ENCODE measurements around the gene WRAP53.
A peak's percentile ranks its signal among the peaks of the same experiment; 100 is the strongest.
"Not testable (repeated sequence)": the region's sequence is repeated elsewhere in the genome, so short reads cannot be mapped to it uniquely, and the experiment has no call there.

The WRAP53 gene

DNA sequence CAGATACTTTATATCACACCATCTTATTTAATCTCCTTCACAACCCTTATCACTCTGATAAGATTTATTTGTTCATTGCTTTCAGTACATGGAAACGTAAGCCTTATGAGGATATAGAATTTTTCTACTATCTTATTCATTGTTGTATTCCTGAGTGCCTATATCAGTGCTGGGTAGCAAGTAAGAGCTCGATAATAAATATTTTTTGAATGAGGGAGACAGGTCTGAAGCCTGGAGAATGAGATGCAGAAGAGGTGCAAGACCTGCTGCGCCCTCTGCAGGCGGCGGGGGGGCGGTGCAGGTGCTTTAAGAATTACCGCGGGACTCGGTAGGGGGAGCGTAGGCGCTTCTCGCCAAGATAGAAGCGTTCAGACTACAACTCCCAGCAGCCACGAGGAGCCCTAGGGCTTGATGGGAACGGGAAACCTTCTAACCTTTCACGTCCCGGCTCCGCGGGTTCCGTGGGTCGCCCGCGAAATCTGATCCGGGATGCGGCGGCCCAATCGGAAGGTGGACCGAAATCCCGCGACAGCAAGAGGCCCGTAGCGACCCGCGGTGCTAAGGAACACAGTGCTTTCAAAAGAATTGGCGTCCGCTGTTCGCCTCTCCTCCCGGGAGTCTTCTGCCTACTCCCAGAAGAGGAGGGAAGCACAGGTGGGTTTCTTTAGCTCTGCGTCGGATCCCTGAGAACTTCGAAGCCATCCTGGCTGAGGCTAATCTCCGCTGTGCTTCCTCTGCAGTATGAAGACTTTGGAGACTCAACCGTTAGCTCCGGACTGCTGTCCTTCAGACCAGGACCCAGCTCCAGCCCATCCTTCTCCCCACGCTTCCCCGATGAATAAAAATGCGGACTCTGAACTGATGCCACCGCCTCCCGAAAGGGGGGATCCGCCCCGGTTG is at the start of gene WRAP53:
Gene WRAP53 (plus strand): TSS at position 570 of the 900 bp plus-strand sequence. CDS start 172 bp downstream, at position 742.
- peak; percentile 95 for DNase-seq

DNA sequence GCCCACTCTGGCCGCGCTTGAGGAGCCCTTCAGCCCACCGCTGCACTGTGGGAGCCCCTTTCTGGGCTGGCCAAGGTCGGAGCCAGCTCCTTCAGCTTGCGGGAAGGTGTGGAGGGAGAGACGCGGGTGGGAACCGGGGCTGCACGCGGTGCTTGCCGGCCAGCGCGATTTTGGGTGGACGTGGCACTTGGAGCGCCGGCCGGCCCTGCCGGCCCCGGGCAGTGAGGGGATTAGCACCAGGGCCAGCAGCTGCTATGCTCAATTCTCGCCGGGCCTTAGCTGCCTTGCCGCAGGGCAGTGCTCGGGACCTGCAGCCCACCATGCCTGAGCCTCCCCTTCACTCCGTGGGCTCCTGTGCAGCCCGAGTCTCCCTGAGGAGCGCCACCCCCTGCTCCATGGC is 47.5 kb upstream of the WRAP53 start:
- no peak for DNase-seq

DNA sequence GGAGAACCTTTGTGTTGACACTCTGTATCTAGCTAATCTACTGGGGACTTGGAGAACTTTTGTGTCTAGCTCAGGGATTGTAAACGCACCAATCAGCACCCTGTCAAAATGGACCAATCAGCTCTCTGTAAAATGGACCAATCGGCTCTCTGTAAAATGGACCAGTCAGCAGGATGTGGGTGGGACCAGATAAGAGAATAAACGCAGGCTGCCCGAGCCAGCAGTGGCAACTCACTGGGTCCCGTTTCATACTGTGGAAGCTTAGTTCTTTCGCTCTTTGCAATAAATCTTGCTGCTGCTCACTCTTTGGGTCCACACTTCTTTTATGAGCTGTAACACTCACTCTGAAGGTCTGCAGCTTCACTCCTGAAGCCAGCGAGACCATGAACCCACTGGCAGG is 46.6 kb upstream of the WRAP53 start:
- DNase-seq: not testable (repeated sequence)

DNA sequence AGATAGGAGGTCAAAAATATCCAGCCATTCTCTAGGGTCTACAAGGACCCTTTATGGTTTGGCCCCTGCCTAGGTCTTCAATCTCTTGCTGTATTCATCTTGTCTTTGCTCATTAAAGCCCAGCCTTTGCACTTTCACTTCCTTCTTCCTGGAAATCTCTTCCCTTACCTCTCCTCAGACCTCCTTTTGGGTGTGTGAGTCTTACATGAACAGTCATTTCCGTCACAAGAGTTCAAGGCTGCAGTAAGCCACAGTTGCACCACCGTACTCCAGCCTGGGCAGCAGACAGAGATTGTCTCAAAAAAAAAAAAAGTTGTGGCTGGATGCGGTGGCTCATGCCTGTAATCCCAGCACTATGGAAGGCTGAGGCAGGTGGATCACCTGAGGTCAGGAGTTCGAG is 43.5 kb upstream of the WRAP53 start:
- no peak for DNase-seq

DNA sequence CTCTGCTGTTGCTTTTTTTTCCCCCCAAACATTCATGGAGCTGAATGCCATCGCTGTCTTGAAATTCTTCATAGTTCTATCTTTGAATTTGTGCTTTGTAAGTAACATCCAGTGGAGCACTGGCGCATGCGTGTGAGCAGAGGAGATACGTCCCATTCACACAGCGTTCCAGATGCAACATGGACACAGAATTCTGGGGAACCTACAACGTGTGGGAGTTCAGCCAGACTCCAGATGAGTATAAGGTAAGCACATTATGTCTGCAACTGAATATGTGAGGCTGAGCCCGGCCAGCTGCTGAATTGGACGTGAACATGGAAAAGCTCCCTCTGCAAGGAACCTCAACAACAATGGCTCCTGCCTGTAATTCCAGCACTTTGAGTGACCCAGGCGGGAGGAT is 41.8 kb upstream of the WRAP53 start:
- DNase-seq: no peak

DNA sequence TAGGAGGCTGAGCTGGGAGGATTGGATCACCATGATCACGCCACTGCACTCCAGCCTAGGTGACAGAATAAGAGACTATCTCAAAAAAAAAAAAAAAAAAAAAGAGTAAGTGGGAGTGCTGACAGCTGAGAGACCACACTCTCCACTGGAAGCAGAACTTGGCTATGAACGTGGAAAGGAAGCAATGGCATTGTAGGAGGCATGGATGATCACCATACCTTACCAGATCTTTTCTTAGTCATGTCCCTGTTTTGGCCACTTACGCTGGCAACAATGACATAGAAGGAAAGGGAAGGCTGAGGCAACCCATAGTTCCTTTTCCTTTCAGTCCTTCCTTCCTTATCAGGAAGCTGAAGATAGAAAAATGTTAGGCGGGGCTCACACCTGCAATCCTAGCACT is 41.3 kb upstream of the WRAP53 start:
- DNase-seq: no peak

DNA sequence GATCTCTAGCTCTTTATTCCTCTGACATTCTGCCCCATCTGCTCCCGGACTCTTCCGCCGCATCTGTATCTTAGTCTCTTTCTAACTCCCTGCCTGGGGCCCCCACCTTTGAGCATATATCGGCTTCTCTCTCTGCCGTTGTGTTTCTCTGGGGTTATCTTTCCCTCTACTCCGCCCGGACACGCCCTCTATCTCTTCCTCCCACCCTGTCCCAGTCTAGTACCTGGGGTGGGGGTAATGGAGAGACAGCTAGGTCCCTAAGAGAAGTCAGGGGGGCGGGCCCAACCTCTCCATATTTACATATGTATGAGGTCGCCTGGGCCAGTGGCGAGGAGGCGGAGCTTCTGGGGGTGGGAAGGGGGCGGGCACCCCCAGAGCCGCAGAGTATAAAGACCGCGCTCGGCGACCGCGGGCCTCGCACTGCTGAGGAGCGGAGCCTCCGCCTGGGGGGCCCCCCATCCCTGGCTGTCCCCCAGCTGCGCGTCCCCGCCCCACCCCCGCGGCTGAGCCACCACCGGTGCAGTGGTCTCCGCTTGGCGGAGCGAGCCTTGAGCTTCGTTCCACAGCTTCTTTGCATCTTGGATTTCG is 37.7 kb upstream of the WRAP53 start, which contains the start of gene ATP1B2:
Gene ATP1B2 (plus strand): TSS at position 418 of the 588 bp plus-strand sequence. CDS start 593 bp downstream, outside the sequence.
- DNase-seq: peak; percentile 73

DNA sequence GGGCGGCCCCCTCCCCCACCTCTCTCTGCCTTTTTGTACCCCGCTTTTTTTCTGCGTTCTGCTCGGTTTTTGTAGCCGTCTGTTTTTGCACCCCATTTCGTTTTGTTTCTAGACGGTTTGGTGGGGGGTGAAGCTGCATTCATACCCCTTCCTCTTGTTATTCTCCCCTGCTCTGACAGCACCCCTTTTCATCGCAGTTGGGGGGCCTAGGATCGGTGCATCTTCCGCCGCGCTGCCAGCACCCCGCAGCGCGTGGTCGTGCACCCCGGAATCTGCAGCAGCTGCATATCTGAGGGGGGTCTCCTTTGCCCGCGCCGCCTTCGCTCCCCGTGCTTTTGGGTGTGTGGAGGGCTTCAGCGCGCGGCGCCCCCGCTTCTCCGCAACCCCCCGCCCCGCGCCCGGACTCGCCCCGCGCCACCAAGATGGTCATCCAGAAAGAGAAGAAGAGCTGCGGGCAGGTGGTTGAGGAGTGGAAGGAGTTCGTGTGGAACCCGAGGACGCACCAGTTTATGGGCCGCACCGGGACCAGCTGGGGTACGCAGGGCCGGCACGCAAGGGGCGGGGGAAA is 37.1 kb upstream of the WRAP53 start:
- DNase-seq: no peak

DNA sequence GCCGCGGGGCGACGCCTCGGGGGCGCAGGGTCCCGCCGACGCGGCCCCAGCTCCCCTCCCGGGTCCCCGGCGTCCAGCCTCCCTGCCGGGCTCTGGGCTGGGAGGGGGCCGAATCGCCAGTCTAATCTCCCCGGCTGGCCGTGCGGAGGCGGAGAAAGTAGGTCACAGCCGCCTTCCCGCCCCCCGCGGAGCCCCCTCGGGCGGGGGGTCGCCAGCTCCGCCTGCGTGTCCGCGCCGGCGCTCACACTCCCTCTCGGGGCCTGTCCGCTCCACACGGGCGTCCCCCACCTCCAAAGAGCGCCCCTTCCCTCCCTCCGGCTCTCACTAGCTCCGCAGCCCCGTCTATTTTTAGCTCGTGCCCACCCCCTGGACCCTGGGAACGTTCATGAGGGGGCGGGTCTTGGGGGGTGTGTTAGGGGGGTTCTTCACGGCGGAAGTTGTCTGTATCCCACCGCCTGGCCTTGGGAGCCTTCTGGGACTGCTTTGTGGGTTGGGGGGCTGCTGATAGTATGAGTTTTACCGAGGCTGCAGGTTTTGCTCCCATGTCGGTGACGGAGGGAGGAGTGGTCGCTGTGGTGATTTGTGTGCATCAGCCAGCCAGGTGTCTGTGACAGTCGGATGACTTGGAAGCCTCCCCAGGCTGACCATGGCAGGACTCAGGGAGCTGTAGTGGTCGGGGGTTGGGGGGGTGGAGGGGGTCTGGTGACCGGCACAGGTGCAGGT is 36.5 kb upstream of the WRAP53 start:
- no peak for DNase-seq

DNA sequence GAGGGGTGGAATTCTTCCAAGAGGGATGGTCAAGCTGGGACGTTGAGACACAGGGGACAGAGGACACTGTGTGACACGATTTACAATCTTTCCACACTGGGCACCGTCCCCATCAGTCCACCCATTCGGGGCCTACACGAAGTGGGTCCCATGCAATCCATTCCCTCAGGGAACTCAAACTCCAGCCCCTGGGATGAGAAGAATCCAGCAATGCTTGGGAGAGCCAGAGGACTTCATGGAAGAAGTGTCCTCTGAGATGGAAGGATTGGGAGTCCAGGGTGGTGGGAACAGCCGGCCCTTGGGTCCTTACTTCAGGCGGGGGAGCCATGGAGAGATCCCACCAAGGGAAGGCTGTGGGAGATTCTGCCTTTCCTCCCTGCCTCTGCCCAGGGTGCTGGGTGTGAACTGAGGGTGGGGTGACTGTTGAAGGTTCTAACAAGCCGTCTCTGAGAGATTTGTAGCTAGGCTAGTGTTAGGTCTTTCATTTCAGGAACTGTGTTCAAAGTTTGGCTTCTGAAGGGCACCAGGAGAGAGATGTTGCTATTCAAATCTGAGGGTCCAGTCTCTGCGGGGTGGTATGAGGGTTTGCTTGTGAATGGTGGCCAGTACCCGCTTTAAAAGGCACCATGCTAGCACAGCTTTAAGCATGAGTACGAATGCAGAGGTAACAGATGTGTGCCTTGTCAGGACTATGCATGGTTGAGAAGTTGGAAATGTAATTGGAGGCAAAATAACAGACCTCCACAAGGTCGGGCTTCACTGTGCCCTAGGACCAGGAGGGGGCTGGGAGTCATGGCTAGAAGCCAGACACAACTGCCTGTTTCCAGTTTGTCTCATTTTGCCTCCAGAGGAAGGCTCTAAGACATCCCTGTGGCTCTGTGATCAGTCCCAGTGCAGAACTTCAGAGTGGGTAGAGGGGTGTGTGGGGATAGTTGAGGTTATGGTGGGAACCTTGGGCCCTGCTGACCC is 35.6 kb upstream of the WRAP53 start:
- DNase-seq: no peak

DNA sequence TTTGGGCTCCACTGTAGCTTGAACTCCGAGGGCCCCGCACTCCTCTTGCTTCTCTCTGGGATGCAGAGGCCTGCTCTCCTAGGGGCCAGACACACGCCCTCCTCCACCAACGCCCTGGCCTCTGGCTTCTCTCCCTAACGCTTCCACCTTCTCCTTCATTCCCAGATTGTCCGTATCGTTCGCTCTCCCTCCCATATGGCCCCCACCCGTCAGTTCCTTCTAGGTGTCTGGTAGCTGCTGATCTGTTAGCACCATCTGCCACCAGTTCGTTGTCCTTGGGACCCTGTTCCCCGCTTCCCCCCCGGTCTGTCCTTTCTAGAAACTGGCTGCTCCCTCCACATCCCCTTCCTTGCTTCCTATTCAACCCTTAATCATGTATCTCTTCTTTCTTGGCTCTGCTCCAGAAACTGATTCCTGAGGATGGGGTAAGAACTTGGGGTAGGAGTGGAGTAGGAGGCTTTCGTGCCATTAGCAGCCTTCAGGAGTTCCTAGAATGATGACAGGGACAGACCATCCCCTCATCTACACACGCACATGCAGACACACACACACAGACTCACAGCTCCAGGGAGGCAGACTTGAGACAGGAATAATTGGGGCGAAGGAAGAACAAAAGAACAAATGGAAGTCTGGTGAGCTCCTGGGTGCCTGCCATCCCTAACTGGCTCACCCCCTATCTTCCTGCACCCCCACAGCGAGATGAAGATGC is 33.3 kb upstream of the WRAP53 start:
- no peak for DNase-seq

DNA sequence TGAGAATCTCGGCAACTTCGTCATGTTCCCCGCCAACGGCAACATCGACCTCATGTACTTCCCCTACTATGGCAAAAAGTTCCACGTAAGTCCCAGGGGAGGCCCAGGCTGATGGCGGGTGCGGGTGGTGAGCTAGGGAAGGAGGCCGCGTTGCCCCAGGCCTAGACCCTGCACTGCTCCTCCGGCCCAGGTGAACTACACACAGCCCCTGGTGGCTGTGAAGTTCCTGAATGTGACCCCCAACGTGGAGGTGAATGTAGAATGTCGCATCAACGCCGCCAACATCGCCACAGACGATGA is 32.8 kb upstream of the WRAP53 start:
- no peak for DNase-seq

DNA sequence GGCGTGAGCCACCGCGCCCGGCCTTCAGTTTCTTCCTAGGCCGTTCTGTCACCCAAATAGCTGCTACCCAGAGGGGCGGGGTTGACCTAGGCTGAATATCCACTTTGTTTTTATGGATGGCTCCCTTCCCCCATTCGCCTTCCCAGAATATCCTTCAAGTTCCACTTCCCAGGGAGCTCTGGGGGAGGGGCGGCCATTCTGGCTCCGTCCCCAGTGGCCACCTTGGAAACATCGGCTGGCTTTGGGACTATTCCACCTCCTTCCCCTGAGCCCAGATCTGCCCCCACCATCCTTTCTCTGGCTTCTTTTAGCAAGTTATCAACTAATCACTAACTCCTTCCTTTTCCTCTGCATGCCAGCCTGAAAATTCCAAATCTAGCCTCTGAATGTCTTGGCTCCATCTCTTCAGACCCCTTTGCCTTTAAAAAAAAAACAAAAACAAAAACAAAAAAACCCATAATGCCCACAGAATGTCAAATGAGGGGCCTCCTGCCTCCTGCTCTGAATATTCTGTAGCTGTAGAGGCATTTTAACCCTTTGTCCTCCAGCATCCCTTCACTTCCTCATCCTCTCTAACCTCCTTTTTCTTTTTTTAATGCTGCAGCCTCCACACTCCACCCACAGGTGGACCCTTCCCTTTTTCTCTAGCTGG is 31.2 kb upstream of the WRAP53 start:
- DNase-seq: no peak

DNA sequence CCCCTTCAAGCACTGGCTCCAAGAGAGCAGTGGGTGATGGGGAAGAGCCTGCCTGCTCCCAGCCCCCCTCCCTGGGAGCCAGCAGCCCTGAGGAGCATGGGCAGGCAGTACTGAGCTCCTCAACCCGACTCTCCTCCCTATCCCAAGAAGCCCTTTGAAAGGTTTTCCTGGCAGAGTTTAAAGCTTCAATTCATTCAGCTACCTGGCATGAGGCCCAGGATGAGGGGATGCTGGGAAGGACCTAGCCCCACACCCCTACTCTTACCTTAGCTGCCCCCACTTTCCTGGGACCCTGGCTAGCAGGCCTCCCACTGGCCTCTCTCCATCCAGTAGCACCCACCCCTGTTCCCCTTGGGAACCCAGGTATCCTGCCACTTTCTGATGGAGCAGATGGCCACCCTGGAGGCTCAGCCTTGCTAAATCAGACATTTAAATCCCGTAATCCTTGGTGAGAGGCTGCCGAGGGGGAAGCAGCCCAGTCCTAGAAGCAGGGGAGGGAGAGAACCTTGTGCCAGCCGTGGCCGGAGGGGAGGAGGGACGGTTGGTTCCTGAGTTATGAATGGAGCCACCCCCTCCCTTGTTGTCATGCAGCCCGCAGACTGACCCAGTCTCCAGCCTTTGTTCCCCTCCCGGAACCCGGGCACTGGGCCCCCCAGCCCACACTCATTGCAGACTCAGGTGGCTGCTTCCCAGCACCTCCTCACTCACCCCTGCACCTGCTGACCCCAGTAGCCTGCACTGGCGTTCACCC is 20.4 kb upstream of the WRAP53 start:
- no peak for DNase-seq

DNA sequence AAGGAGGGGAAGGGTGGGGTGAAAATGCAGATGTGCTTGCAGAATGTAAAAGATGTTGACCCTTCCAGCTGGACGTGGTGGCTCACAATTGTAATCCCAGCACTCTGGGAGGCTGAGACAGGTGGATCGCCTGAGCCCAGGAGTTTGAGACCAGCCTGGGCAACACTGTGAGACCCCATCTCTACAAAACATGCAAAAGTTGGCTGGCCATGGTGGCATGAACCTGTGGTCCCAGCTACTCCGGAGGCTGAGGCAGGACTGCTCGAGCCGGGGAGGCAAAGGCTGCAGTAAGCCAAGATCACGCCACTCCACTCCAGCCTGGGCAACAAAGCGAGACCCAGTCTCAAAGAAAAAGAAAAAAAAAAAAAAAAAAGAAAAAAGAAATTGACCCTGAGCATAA is 19.8 kb upstream of the WRAP53 start:
- no peak for DNase-seq

DNA sequence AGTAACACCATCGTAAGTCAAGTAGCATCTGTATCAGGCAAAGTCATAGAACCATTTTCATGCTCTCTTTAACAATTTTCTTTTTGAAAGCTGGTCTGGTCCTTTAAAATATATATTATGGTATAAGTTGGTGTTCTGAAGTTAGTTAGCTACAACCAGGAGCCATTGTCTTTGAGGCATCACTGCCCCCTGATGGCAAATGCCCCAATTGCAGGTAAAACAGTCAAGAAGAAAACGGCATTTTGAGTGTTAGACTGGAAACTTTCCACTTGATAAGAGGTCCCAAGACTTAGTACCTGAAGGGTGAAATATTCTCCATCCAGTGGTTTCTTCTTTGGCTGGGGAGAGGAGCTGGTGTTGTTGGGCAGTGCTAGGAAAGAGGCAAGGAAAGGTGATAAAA is 15.0 kb upstream of the WRAP53 start:
- no peak for DNase-seq

DNA sequence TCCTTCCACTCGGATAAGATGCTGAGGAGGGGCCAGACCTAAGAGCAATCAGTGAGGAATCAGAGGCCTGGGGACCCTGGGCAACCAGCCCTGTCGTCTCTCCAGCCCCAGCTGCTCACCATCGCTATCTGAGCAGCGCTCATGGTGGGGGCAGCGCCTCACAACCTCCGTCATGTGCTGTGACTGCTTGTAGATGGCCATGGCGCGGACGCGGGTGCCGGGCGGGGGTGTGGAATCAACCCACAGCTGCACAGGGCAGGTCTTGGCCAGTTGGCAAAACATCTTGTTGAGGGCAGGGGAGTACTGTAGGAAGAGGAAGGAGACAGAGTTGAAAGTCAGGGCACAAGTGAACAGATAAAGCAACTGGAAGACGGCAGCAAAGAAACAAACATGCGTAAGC is 13.3 kb upstream of the WRAP53 start:
- DNase-seq: no peak

DNA sequence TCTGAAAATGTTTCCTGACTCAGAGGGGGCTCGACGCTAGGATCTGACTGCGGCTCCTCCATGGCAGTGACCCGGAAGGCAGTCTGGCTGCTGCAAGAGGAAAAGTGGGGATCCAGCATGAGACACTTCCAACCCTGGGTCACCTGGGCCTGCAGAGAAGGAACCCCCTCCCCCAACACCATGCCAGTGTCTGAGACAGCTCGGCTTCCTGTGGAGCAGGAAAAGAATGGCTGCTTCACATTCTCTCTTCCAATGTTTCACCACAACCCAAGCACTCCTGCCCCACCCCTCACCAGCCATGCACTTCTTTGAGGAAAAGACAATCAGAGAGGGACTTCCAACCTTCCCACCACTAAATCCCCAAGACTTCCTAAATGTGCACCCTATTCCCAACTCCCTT is 11.7 kb upstream of the WRAP53 start:
- no peak for DNase-seq

DNA sequence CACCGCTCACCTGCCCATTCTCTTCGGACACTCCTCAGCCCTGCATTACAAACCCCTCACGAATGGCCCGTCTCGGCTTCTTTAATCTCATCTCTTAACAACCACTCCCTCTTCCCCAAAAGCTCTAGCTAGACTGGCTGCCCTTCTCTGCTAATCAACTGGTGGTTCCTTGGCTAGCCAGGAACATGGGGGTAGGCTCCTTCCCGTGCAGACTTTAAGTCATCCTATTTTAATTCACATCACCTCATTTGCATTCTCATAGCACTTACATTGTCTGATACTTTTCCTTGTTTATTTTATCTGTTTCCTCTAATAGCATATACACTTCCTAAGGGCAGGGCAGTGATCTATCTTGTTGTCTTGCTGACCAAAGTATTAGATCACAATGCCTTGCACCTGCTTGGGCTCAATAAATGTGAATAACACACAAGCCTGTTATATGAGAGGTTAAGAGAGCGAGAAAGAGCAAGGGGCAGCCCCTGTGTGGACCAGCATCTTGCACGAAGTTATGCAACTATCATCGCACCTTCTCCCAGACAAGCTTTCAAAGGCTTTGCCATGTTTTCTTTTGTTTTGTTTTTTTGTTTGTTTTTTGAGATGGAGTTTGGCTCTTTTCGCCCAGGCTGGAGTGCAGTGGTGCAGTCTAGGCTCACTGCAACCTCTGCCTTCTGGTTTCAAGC is 10.7 kb upstream of the WRAP53 start:
- no peak for DNase-seq
